ENCODE data around the gene VPS11.
"Not testable (repeated sequence)": the region's sequence is repeated elsewhere in the genome, so short reads cannot be mapped to it uniquely, and the experiment has no call there.

VPS11 gene

GRCh38 chr11:119084663-119085436, 17.2 kb downstream of the VPS11 start, which contains the start of gene HMBS:
Gene HMBS, plus strand, starts transcription at chr11:119084881. Its CDS starts 153 bp downstream, at chr11:119085034.
- peak; percentile 92 for DNase-seq

GRCh38 chr11:119085437-119085847, 17.8 kb downstream of the VPS11 start:
- no peak for DNase-seq

- DNase-seq: no peak
Observed at GRCh38 chr11:119087123-119087522, 19.5 kb downstream of the VPS11 start.

GRCh38 chr11:119087747-119088241, 20.2 kb downstream of the VPS11 start:
- DNase-seq: no peak

DNA sequence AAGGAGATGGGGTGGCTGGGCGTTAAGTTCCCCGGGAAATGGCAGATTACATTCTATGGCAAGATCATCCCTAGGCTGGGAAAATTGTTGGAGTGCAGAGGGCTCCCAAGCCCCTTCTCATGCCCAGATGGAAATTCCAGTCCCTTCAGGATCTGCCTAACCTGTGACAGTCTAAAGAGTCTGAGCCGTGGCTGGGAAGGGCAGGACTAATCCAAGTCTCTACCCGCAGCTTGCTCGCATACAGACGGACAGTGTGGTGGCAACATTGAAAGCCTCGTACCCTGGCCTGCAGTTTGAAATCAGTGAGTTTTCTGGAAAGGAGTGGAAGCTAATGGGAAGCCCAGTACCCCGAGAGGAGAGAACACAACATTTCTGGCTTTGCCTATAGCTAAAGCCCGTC, 20.8 kb downstream of the VPS11 start:
- DNase-seq: no peak

DNA sequence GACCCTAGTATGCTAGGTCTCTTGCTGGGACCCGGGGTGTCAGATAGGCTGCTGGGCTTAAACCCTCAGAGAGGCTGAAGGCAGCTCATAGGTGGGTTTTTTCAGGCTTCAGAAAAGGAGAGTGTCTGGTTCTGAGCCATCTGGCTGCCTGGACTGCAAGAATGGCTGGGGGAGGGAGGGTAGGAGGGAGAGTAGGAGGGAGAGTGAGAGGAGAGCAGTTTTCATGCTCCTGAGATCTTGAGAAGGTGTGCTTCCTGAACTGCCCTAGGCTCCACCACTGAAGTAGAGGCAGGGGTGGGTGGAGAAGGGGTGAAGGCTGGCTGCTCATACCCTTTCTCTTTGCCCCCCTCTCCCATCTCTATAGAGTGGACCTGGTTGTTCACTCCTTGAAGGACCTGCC, 21.7 kb downstream of the VPS11 start:
- DNase-seq: no peak

DNA sequence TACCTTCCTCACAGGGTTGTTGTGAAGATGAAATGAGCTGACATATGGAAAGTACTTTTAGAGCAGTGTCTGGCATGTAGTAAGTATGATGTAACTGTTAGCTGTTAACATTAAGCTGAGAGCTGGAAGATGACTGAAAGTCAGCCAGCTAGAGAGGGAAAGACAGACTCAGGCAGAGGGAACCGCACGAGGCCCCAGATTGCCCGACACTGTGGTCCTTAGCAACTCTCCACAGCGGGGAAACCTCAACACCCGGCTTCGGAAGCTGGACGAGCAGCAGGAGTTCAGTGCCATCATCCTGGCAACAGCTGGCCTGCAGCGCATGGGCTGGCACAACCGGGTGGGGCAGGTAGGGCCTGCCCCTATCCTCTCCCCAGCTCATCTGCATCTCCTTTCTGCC, 23.6 kb downstream of the VPS11 start:
- no peak for DNase-seq

DNA sequence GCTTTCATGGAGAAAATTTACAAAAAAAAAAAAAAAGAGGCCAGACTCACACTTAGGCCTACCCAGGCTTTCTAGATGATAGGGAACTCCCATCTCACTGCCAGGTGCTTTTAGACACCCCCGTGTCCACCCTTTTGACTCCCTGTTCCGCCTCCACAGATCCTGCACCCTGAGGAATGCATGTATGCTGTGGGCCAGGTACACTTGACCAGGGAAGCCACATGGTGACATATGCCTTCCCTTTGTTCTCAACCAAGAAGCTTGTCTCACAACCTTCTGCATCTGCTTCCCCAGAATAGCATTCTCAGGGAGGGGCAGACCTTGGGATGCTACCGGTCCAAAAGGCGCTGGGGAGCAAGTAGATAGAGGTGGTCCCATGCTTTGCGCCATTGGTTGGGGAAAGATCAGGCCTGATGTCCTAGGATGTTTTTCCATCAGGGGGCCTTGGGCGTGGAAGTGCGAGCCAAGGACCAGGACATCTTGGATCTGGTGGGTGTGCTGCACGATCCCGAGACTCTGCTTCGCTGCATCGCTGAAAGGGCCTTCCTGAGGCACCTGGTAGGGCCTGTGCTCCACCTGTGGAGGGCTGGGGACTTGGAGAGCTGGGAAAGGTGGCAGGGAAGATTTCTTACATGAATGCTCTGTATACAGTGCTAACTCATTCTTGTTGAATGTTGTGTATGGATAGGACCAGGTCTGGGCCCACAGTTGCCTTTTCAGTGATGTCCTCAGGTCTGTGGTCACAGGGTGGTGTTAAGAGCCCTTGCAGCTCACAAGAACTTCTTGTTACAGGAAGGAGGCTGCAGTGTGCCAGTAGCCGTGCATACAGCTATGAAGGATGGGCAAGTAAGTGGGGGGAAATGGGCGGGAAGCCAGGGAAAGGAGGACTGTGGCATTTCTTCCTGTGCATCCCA, 24.6 kb downstream of the VPS11 start:
- no peak for DNase-seq

DNA sequence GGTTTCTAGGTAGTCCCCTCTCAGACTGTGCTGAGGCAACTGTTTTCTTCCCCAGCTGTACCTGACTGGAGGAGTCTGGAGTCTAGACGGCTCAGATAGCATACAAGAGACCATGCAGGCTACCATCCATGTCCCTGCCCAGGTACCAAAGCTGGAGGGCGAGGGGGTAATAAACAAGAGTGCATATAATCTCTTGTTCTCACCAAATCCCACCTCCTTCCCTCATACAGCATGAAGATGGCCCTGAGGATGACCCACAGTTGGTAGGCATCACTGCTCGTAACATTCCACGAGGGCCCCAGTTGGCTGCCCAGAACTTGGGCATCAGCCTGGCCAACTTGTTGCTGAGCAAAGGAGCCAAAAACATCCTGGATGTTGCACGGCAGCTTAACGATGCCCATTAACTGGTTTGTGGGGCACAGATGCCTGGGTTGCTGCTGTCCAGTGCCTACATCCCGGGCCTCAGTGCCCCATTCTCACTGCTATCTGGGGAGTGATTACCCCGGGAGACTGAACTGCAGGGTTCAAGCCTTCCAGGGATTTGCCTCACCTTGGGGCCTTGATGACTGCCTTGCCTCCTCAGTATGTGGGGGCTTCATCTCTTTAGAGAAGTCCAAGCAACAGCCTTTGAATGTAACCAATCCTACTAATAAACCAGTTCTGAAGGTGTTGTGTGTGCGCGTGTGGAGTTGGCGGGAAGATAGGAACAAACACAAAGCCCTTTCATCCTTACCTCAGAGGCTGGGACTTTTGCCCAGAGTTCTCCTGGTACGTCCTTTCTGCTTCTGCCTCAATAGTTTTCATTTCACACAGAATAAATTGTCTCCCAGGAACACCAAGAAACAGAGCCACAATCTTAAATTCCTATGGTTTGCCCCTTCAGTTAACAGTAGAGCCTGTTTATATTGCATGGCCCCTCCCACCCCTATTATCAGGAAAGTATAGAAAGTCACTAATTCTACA, 25.5 kb downstream of the VPS11 start:
- DNase-seq: no peak

- DNase-seq: peak; percentile 14
Observed at GRCh38 chr11:119093942-119094815, 26.6 kb downstream of the VPS11 start.

DNA sequence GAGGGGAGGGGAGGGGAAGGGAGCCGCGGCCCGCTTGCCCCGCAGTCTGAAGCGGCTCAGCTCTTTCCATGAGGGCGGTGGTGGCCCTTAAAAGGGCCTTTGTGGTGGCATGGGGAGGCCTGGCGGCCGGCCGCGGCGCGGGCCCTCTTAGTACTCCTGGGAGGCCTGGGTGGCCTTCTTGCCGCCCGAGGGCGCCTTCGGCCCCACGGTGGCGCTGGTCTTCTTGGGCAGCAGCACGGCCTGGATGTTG, 27.1 kb downstream of the VPS11 start:
- DNase-seq: peak; percentile 34

- peak; percentile 99 for DNase-seq
Observed at GRCh38 chr11:119095066-119095880, 27.7 kb downstream of the VPS11 start.

DNA sequence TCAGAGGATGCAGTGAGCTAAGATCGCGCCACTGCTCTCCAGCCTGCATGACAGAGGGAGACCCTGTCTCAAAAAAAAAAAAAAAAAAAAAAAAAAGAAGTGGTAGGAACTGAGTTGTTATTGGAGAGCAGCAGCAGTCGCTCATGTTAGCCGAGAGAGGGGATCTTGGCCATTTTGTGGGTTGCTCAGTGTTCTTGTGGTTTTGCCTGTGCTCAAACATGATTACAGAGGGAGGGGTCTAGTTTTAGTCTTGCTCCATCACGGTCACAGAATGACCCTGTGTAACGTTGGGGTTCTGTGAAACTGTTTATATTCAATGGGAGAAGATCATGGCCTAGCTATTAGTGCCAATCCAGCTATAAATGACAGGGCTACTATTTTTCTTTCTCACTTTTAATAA, 32.1 kb downstream of the VPS11 start:
- DNase-seq: no peak

DNA sequence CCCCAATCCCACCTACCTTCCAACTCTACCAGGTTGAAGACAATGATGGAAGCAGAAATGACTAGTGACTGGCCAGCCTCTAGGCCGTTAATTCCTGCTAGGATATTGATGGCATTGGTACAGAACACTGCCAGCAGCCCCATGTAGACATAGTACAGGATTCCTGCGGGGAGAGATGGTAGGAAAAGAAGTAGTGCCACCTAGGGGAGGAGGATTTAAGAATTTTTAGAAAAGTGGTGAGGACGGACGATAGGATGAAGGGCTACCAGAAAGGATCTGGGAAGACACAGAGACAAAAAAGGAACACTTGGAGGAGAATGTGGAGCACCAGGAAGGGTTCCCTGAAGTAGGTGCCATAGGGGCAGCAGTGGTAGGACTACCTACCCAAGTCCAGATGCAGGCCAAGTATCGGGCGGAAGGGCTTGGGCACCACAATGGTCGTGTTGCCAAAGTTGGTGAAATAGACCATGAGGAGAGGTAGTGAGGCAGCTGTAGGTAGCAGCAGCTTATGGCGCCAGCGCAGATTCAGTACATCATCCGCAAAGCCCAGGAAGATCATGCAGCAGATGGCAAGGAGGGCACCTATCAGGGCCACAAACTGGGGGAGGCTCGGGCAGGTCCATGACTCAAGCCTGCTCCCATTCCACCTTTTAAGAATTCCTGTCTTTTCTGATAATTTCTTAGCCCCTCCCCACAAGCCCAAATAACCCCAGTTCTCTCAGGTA, 32.8 kb downstream of the VPS11 start:
- DNase-seq: peak; percentile 66

DNA sequence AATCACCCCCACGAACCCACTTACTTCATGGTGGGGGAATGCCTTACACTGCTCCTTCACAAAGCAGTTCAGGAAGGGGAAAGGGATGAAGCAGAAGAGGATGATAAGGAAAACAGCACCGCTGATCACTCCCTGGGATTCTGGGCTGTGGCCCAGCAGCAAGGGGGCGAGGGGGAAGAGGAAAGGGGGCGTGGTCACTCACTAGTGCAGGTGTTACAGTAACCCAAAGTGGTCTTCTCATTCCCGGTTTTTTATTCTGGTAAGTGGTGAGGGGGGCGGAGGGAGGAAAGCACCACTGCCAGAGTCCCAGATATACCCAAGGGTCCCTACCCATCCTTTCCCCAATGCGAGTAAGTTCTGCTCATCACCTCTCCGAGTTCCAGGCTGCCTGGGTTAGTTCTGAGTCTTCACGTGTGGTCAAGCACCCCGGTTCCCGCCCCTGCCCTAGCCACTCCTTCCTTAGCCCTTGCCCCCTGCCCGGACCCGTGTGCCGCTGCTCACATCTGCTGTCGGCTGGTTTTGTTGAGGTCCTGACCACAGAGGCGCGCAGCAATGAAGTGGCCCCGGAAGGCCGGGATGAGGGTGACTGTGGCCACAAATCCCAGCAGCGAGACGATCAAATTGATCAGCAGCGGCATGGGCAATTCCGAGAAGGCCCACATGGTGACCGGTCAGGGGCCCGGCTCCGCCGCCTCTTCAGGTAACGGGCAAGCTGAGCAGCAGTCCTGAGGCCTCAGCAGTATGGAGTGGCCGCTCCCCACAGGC, 33.6 kb downstream of the VPS11 start:
- peak; percentile 65 for DNase-seq

DNA sequence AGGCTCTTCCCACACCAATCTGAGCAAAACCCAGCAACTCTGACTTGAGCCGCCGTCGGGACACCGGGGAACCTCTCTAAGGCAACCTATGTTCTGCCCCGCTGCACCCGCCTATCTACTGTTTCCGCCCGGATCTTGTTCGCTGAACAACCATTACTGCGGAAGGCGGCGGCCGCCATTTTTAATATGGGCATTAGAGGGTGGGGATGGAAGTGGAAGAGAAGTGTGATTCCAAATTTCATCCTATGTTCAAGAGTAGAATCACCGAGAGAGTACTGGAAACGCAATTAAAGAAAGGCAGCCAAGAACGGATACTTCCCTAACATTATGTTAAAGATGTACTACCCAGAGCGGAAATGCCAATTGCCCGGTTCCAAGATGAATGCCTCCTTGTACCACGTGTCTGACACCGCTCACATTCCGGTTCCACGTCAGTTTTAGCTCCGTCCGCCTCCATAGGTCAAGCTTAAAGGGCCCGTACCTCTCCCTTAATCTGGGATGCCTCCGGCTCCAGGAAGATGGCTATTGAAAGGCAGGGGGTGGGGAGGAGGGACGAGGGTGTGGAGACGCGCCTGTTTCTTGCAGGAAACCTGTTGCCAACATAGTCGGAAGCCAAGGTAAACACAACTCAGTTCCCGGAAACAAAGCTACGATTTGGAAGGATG, 34.3 kb downstream of the VPS11 start, which contains the start of gene DPAGT1:
Gene DPAGT1 (minus strand): TSS at position 95 of the 665 bp plus-strand sequence. CDS start 198 bp downstream, outside the sequence.
- DNase-seq: peak; percentile 100

DNA sequence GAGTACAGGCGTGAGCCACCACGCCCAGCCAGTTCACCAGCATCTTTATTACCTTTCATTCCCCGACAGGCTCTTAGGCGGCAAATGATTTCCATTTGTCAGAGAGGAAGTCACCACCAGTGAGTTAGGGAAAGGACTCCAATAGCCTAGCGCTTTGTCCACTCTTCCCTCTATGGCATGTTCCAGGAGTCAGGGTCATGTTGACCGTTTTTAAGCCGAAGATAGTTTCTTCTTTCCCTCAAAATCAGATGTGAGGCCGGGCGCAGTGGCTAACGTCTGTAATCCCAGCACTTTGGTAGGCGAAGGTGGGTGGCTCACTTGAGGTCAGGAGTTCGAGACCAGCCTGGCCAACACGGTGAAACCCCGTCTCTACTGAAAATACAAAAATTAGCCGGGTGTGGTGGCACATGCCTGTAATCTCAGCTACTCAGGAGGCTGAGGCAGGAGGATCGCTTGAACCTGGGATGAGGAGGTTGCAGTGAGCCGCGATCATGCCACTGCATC, 35.6 kb downstream of the VPS11 start:
- not testable (repeated sequence) for DNase-seq

- DNase-seq: no peak
Observed at GRCh38 chr11:119103793-119104192, 36.2 kb downstream of the VPS11 start.

All from NCI-H510A treated with DMSO at 0.1 percent for 48 hours (cell line).